Measurements from ENCODE around the gene MTOR. TPM values are rescaled to one million over a fixed set of nuclear protein-coding genes. Genes with fewer than 3 reads are reported as not detected.
"Not testable (repeated sequence)": the region's sequence is repeated elsewhere in the genome, so short reads cannot be mapped to it uniquely, and the experiment has no call there.

Gene MTOR
- total RNA-seq, 1 donor from 2014 or later: 34.9 TPM

- intact Hi-C loops (cut with micrococcal nuclease): no loop called here
These were observed 161.0 kb downstream of the MTOR start for GRCh38 chr1:11101347-11101746.

GRCh38 chr1:11100806-11101205 lies 161.5 kb downstream of the MTOR start:
- DNase-seq; H3K9me3 ChIP-seq (replicated peaks); intact Hi-C loops (cut with micrococcal nuclease); H3K4me3 ChIP-seq; H3K27me3 ChIP-seq (ENCODE audit: low read depth); H3K27ac ChIP-seq (replicated peaks): not testable (repeated sequence)
- H3K36me3 ChIP-seq: peaks cover 29% of the 10 kb centered on the region
- peaks cover 23% of the 10 kb centered on the region for H3K4me1 ChIP-seq

More at GRCh38 chr1:11101347-11101746, 161.0 kb downstream of the MTOR start:
- Histone ChIP-seq H3K27me3 (ENCODE audit: low read depth) (no peaks in the 10 kb centered on the region), H3K4me3 (no peak overlapping the region), H3K9me3 (replicated peaks) (no peaks in the 10 kb centered on the region), H3K4me1 (peaks cover 23% of the 10 kb centered on the region), H3K36me3 (peaks cover 29% of the 10 kb centered on the region), H3K27ac (replicated peaks) (no peak overlapping the region)
- DNase-seq: no peak
- TF ChIP-seq CTCF (IDR thresholded peaks at IDR 0.05; ENCODE audit: borderline replicate concordance): no peak

GRCh38 chr1:11100149-11100493 lies 162.2 kb downstream of the MTOR start:
- TF ChIP-seq CTCF (IDR thresholded peaks at IDR 0.05; ENCODE audit: borderline replicate concordance): no peak
- peak overlapping the region; percentile 86 for H3K4me3 ChIP-seq
- no peak for DNase-seq
- peak overlapping the region; percentile 82 for H3K27ac ChIP-seq (replicated peaks)
- no peaks in the 10 kb centered on the region for H3K9me3 ChIP-seq (replicated peaks)
- H3K27me3 ChIP-seq (ENCODE audit: low read depth): no peaks in the 10 kb centered on the region
- H3K36me3 ChIP-seq: peaks cover 29% of the 10 kb centered on the region
- peaks cover 23% of the 10 kb centered on the region for H3K4me1 ChIP-seq
- intact Hi-C loops (cut with micrococcal nuclease): no loop called here

- intact Hi-C loops (cut with micrococcal nuclease): no loop called here
- Histone ChIP-seq H3K9me3 (replicated peaks) (no peaks in the 10 kb centered on the region), H3K4me3 (peak within 1 kb of the TSS; percentile 86), H3K27ac (replicated peaks) (peak within 1 kb of the TSS; percentile 82), H3K4me1 (peaks cover 23% of the 10 kb centered on the region), H3K36me3 (peaks cover 35% of the 10 kb centered on the region), H3K27me3 (ENCODE audit: low read depth) (no peaks in the 10 kb centered on the region)
- peak; percentile 94 for DNase-seq
- TF ChIP-seq CTCF (IDR thresholded peaks at IDR 0.05; ENCODE audit: borderline replicate concordance): no peak
These were observed 162.8 kb downstream of the MTOR start, which contains the start of gene EXOSC10 for GRCh38 chr1:11099310-11100148. Gene EXOSC10 (minus strand): TSS chr1:11099869. CDS start chr1:11099831, 38 bp downstream.

- Histone ChIP-seq H3K4me1 (peaks cover 23% of the 10 kb centered on the region), H3K9me3 (replicated peaks) (no peaks in the 10 kb centered on the region), H3K27me3 (ENCODE audit: low read depth) (no peaks in the 10 kb centered on the region), H3K36me3 (peaks cover 41% of the 10 kb centered on the region), H3K27ac (replicated peaks) (peak overlapping the region; percentile 82), H3K4me3 (peak overlapping the region; percentile 86)
- no peak for DNase-seq
- no peak for TF ChIP-seq CTCF (IDR thresholded peaks at IDR 0.05; ENCODE audit: borderline replicate concordance)
- intact Hi-C loops (cut with micrococcal nuclease): no loop called here
These were observed 163.4 kb downstream of the MTOR start for GRCh38 chr1:11098931-11099309.

GRCh38 chr1:11083784-11084183 lies 178.6 kb downstream of the MTOR start:
- H3K27ac ChIP-seq (replicated peaks); H3K4me3 ChIP-seq; DNase-seq; intact Hi-C loops (cut with micrococcal nuclease); H3K4me1 ChIP-seq; H3K9me3 ChIP-seq (replicated peaks); H3K27me3 ChIP-seq (ENCODE audit: low read depth): not testable (repeated sequence)
- H3K36me3 ChIP-seq: peaks cover 77% of the 10 kb centered on the region
